ENCODE results near the gene HHAT. TPM values are rescaled to one million over a fixed set of nuclear protein-coding genes. Genes with fewer than 3 reads are reported as not detected.

HHAT gene
- total and polyA plus RNA-seq, 9 of the 15 experiments (the other 6 are each of a cell fraction or from before 2014, with no cell fraction given), result 0.07 to 0.16 (median 0.13) TPM; not detected in 1

DNA sequence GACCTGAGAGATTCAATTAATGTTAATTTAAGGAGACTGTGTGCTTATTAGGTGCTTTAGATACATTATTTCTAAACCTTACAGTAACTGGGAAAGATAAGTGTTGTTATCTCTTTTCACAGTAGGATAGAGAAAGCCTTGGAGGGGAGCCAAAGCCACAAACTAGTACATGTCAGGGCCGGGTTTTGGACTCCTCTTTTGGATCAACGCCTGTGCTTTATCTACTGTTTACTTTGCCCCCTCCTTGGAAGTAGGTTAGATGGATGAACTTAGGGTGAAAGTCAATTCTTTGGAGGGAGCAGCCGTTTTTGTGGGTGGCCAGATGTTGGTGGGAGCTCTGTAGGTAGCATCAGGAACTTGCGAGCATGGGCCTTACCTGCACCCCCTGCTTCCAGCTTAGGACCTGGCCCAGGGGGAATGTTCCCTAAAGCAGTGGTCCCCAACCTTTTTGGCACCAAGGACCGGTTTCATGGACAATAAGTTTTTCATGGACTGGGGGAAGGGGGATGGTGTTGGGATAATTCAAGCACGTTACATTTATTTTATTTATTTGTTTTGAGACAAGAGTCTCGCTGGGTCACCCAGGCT is 1.7 kb downstream of the HHAT start (continued):
- TF ChIP-seq ZNF121 (CRISPR knock-in tag; conservative IDR thresholded peaks at IDR 0.05) (no peak), ZNF133 (CRISPR knock-in tag; IDR thresholded peaks at IDR 0.05) (no peak), ZNF184 (CRISPR knock-in tag; IDR thresholded peaks at IDR 0.05) (no peak), ZNF143 (CRISPR knock-in tag; IDR thresholded peaks at IDR 0.05) (no peak), ZNF197 (CRISPR knock-in tag; IDR thresholded peaks at IDR 0.05; ENCODE audit: low read depth) (no peak), SMARCE1 (IDR thresholded peaks at IDR 0.05) (peak; percentile 43; the same call in 1 of the 2 replicates), SMAD2 (IDR thresholded peaks at IDR 0.05; ENCODE audit: low read depth, low read length) (no peak), NFYB (IDR thresholded peaks at IDR 0.05; ENCODE audit: extremely low read depth, insufficient read length) (no peak), GTF3C2 (IDR thresholded peaks at IDR 0.05; ENCODE audit: borderline replicate concordance, extremely low read depth, insufficient read length) (no peak), ZNF277 (CRISPR knock-in tag; IDR thresholded peaks at IDR 0.05; ENCODE audit: borderline replicate concordance) (no peak), NFIC (IDR thresholded peaks at IDR 0.05) (peak; percentile 70), SFPQ (IDR thresholded peaks at IDR 0.05; ENCODE audit: low read depth, low read length) (no peak), SMARCA4 (IDR thresholded peaks at IDR 0.05) (no peak), ZBTB11 (CRISPR knock-in tag; IDR thresholded peaks at IDR 0.05) (no peak), CBX5 (IDR thresholded peaks at IDR 0.05; ENCODE audit: borderline replicate concordance, low read depth) (no peak), SMARCB1 (IDR thresholded peaks at IDR 0.05; ENCODE audit: insufficient read length, low read depth) (no peak), FOXJ2 (tag; IDR thresholded peaks at IDR 0.05) (0 out of 2 replicates have a peak, but pooled peaks have one; percentile 16), ZNF586 (CRISPR knock-in tag; conservative IDR thresholded peaks at IDR 0.05) (no peak)
